GM18861 (cell line): Measurements from ENCODE around the gene PSMA7.

Source experiments
- ATAC-seq: cut with Tn5 transposase; IDR thresholded peaks from one replicate; pipeline ENCODE4 v1.9.1; 2021; ENCODE audit not compliant: unreplicated experiment

PSMA7 gene

GRCh38 chr20:62143081-62143956 lies at the start of gene PSMA7, which contains the start of gene SS18L1:
Gene PSMA7, minus strand, starts transcription at chr20:62143394. Its CDS starts 91 bp downstream, at chr20:62143303.
Gene SS18L1, plus strand, starts transcription at chr20:62143769. Its CDS starts 52 bp downstream, at chr20:62143821.
- ATAC-seq = peak; percentile 73

- no peak for ATAC-seq
These were observed 49.4 kb upstream of the PSMA7 start for GRCh38 chr20:62192635-62193034.

- ATAC-seq = no peak
These were observed 48.8 kb upstream of the PSMA7 start for GRCh38 chr20:62191781-62192559.

GRCh38 chr20:62190639-62191411 lies 47.6 kb upstream of the PSMA7 start:
- no peak for ATAC-seq

GRCh38 chr20:62186887-62187866 lies 44.0 kb upstream of the PSMA7 start:
- ATAC-seq = no peak

- no peak for ATAC-seq
These were observed 42.9 kb upstream of the PSMA7 start for GRCh38 chr20:62186096-62186426.

- no peak for ATAC-seq
These were observed 40.4 kb upstream of the PSMA7 start for GRCh38 chr20:62183426-62184142.

GRCh38 chr20:62182469-62183425 lies 39.6 kb upstream of the PSMA7 start, which contains the start of gene MTG2:
Gene MTG2, plus strand, starts transcription at chr20:62183028. Its CDS starts 10,393 bp downstream, at chr20:62193421.
- ATAC-seq = peak; percentile 91

- ATAC-seq = no peak
These were observed 38.6 kb upstream of the PSMA7 start for GRCh38 chr20:62181808-62182207.

- no peak for ATAC-seq
These were observed 35.9 kb upstream of the PSMA7 start for GRCh38 chr20:62179162-62179504.

- ATAC-seq = no peak
These were observed 35.3 kb upstream of the PSMA7 start for GRCh38 chr20:62178316-62179161.

- ATAC-seq = no peak
These were observed 34.1 kb upstream of the PSMA7 start for GRCh38 chr20:62177307-62177706.

GRCh38 chr20:62176866-62177265 lies 33.7 kb upstream of the PSMA7 start:
- ATAC-seq = no peak

- no peak for ATAC-seq
These were observed 32.5 kb upstream of the PSMA7 start for GRCh38 chr20:62175711-62176110.

GRCh38 chr20:62174870-62175624 lies 31.9 kb upstream of the PSMA7 start:
- ATAC-seq = no peak

GRCh38 chr20:62174021-62174804 lies 31.0 kb upstream of the PSMA7 start:
- ATAC-seq = no peak
